K562 (cell line): ENCODE results near the gene PPFIA1. TPM values are rescaled to one million over a fixed set of nuclear protein-coding genes. Genes with fewer than 3 reads are reported as not detected.

Experiments used
- ATAC-seq: fragments of 200-7000 bp; cut with Tn5 transposase; 3 replicates; pipeline ENCODE4 v1.9.1; 2020; ENCODE audit warnings: moderate library complexity
- BruUV-seq: library from RNA; stranded (reverse); fragments of 400-500 nt; replicated peaks from 2 replicates; lab custom pipeline; 2021; lab: Mats Ljungman, UMichigan
- CTCF ChIA-PET: fragments of 300-600 bp; formaldehyde crosslinking; extraction: SDS; loops from one replicate; lab custom pipeline; 2021; ENCODE audit warnings: low intra/inter-chr PET ratio; lab: Yijun Ruan, JAX
- POLR2A ChIA-PET: fragments of 300-600, 350-650 bp; sonication (Branson Sonifier 250); formaldehyde crosslinking; extraction: SDS; loops from one replicate; lab custom pipeline; 2021; ENCODE audit warnings: antibody characterized with exemption, inconsistent platforms; lab: Yijun Ruan, JAX
- DNase-seq, 4 experiments: peaks; one replicate each; pipeline versions ENCODE4 v3.0.0 to v3.0.0-alpha.2; 2011 to 2018; ENCODE audit warnings: low spot score in 3 of 4, mixed read lengths in 3 of 4; ENCODE audit errors: extremely low read depth in 1 of 4
- FAIRE-seq: peaks from 2 replicates; lab custom pipeline; 2011; peaks lifted over from hg19 to GRCh38; lab: Jason Lieb, UNC
- H2AFZ ChIP-seq: 2 replicates; pipeline ENCODE4 v1.6.0; 2011; ENCODE audit warnings: low read depth, low read length, control low read depth, inconsistent platforms
- H3K27ac ChIP-seq: fragments of 200-600 bp; 3 replicates; pipeline ENCODE4 v1.8.0; 2011; ENCODE audit warnings: low read depth, mild to moderate bottlenecking, control low read depth, inconsistent platforms, low read length, moderate library complexity, mixed read lengths; ENCODE audit errors: extremely low read depth
- H3K27me3 ChIP-seq, 2 experiments: fragments of 300-600 bp in 1 of 2; 2 replicates in 1 of 2; 3 replicates in 1 of 2; pipeline versions ENCODE4 v1.6.0 to v1.8.0; 2011; ENCODE audit warnings: inconsistent platforms in 2 of 2, low read length in 2 of 2, mild to moderate bottlenecking in 1 of 2, mixed read lengths in 1 of 2, moderate library complexity in 1 of 2; ENCODE audit not compliant: control insufficient read depth in 2 of 2, insufficient read depth in 2 of 2
- H3K36me3 ChIP-seq: fragments of 300-600 bp; 3 replicates; pipeline ENCODE4 v1.8.0; 2011; ENCODE audit warnings: mild to moderate bottlenecking, low read length, inconsistent platforms; ENCODE audit not compliant: control insufficient read depth, insufficient read depth
- H3K4me1 ChIP-seq, 2 experiments: fragments of 200-600 bp in 1 of 2; replicated peaks in 1 of 2; 2 replicates in 1 of 2; 3 replicates in 1 of 2; pipeline versions ENCODE4 v1.5.1 to v1.8.0; 2011; ENCODE audit warnings: inconsistent platforms in 2 of 2, low read length in 2 of 2, mild to moderate bottlenecking in 1 of 2, mixed read lengths in 1 of 2, moderate library complexity in 1 of 2; ENCODE audit not compliant: control insufficient read depth in 2 of 2, insufficient read depth in 2 of 2
- H3K4me2 ChIP-seq: 2 replicates; pipeline ENCODE4 v1.6.1; 2011; ENCODE audit warnings: low read length, control low read depth, inconsistent platforms, mixed read lengths; ENCODE audit not compliant: insufficient read depth
- H3K4me3 ChIP-seq: fragments of 200-600 bp; sonication (generic), shearing (Covaris generic); 2 replicates; pipeline ENCODE4 v1.5.1; 2016; ENCODE audit warnings: control low read depth, inconsistent platforms
- H3K79me2 ChIP-seq: fragments of 200-600 bp; 3 replicates; pipeline ENCODE4 v1.8.0; 2011; ENCODE audit warnings: low read length, inconsistent platforms; ENCODE audit not compliant: control insufficient read depth, insufficient read depth
- H3K9ac ChIP-seq, 2 experiments: 2 replicates each; pipeline versions ENCODE4 v1.6.0 to v1.6.1; 2011; ENCODE audit warnings: low read depth in 2 of 2, low read length in 2 of 2, control low read depth in 1 of 2, inconsistent platforms in 1 of 2, mild to moderate bottlenecking in 1 of 2, mixed read lengths in 1 of 2; ENCODE audit not compliant: insufficient read depth in 1 of 2
- H3K9me1 ChIP-seq: one replicate; pipeline ENCODE4 v1.6.0; 2011; ENCODE audit warnings: inconsistent platforms, mild to moderate bottlenecking, low read length, moderate library complexity; ENCODE audit not compliant: control insufficient read depth, insufficient read depth
- H3K9me3 ChIP-seq: replicated peaks from 2 replicates; pipeline ENCODE4 v1.5.1; 2011; ENCODE audit warnings: low read depth, low read length, inconsistent platforms; ENCODE audit not compliant: control insufficient read depth, insufficient read depth
- H4K20me1 ChIP-seq: replicated peaks from 2 replicates; pipeline ENCODE4 v1.6.1; 2011; ENCODE audit warnings: low read length, inconsistent platforms, mixed read lengths; ENCODE audit not compliant: control insufficient read depth, insufficient read depth
- NFE2 ChIP-seq: IDR thresholded peaks from 2 replicates; pipeline ENCODE4 v1.6.1; 2014; ENCODE audit warnings: antibody characterized with exemption, low read depth
- POLR2G ChIP-seq: fragments of 200-400 bp; formaldehyde crosslinking; IDR thresholded peaks from 2 replicates; pipeline ENCODE4 v1.6.1; 2017; ENCODE audit warnings: low read depth, mild to moderate bottlenecking, antibody characterized with exemption, low read length, moderate library complexity
- RBM14 ChIP-seq: fragments of 200-400 bp; formaldehyde crosslinking; IDR thresholded peaks from 2 replicates; pipeline ENCODE4 v1.6.1; 2018; ENCODE audit warnings: low read depth, mild to moderate bottlenecking, low read length, moderate library complexity, borderline replicate concordance; ENCODE audit not compliant: insufficient read depth
- WGBS: fragments of 100-300 bp; shearing (Covaris generic); methylation state at CpG from one replicate; pipeline ENCODE4 v1.1.6; 2016; ENCODE audit warnings: low coverage, mixed read lengths; ENCODE audit not compliant: insufficient coverage; ENCODE audit errors: missing lambda C conversion rate; 5-methylcytosine and 5-hydroxymethylcytosine counted together
- in situ Hi-C: fragments of 300-500 bp; cut with MboI; formaldehyde crosslinking; loops from 4 replicates; pipeline ENCODE4 v1.15.0; 2018; ENCODE audit warnings: inconsistent platforms, mixed read lengths
- intact Hi-C: fragments of 100-400 bp; cut with micrococcal nuclease; formaldehyde crosslinking; loops from 2 replicates; pipeline ENCODE4 v1.14.2; 2022
- polyA plus RNA-seq, 8 experiments: library from polyadenylated mRNA; depleted of rRNA in 4 of 8; stranded (reverse) in 5 of 8; unstranded in 3 of 8; fragments of >200 nt; fragmentation: Nextera tagmentation in 2 of 8; fragmentation: Illumina TruSeq in 1 of 8; extraction: Ambion mirVana in 2 of 8; extraction: Trizol in 1 of 8; gene quantifications; 2 replicates each; pipeline versions ENCODE4 v1.2.1 to v1.2.3, GENCODE V29; 2011 to 2014; ENCODE audit warnings: inconsistent platforms in 1 of 8, missing spikeins in 1 of 8
- total RNA-seq, 7 experiments: library from RNA; depleted of rRNA in 6 of 7; stranded (reverse); fragments of >200 nt in 6 of 7; fragmentation: Illumina TruSeq in 2 of 7; extraction: Trizol in 2 of 7; gene quantifications; 2 replicates each; pipeline versions ENCODE4 v1.2.1 to v1.2.3, GENCODE V29; 2011 to 2021; ENCODE audit warnings: low replicate concordance in 1 of 7

The PPFIA1 gene
- total and polyA plus RNA-seq, 9 of the 15 experiments (the other 6 are each of a cell fraction or from before 2014, with no cell fraction given), result 9.9 to 41.5 (median 28.5) TPM

GRCh38 chr11:70414341-70415100 lies 144.0 kb downstream of the PPFIA1 start:
- Histone ChIP-seq H2AFZ (no peak overlapping the region), H3K4me3 (no peak overlapping the region), H3K79me2 (no peaks in the 10 kb centered on the region), H3K36me3 (peaks cover 88% of the 10 kb centered on the region), H4K20me1 (no peaks in the 10 kb centered on the region), H3K4me2 (no peak overlapping the region), H3K9me1 (peaks cover 4% of the 10 kb centered on the region), H3K4me1 (peaks cover 7 to 9% of the 10 kb centered on the region in 2 experiments; a peak in 4 of 5 replicates), H3K9me3 (no peaks in the 10 kb centered on the region), H3K9ac (no peak overlapping the region), H3K27me3 (no peaks in the 10 kb centered on the region), H3K27ac (no peak overlapping the region)
- 94% methylated on average over 20 of the region's 28 CpGs for WGBS
- ATAC-seq (no peak), FAIRE-seq (no peak), DNase-seq (no peak)
- ChIA-PET POLR2A (interaction anchor here (0.6 to 0.8 kb wide), 2 partner anchors 15 to 155 kb away, joined by 4 read pairs; no protein-coding TSS in a partner anchor), CTCF (no interaction called here)
- intact Hi-C loops (no loop called here), in situ Hi-C loops (no loop called here)
- no TSS peak for BruUV-seq
- peak; percentile 28; the same call in 1 of the 2 replicates for TF ChIP-seq POLR2G
- no peak for TF ChIP-seq RBM14

- Histone ChIP-seq H4K20me1 (no peaks in the 10 kb centered on the region), H2AFZ (no peak overlapping the region), H3K9me1 (no peaks in the 10 kb centered on the region), H3K9ac (no peak overlapping the region), H3K27me3 (no peaks in the 10 kb centered on the region), H3K27ac (no peak overlapping the region), H3K9me3 (no peaks in the 10 kb centered on the region), H3K4me1 (peaks cover 10 to 13% of the 10 kb centered on the region in 2 experiments; a peak in 4 of 5 replicates), H3K36me3 (peaks cover 83% of the 10 kb centered on the region), H3K4me3 (no peak overlapping the region), H3K4me2 (no peak overlapping the region), H3K79me2 (peaks cover under 1% of the 10 kb centered on the region; the same call in 1 of the 3 replicates)
- DNase-seq (no peak), FAIRE-seq (no peak), ATAC-seq (no peak)
- in situ Hi-C loops, result no loop called here
- intact Hi-C loops, result no loop called here
- ChIA-PET CTCF (no interaction called here), POLR2A (interaction anchor here (0.7 to 1.1 kb wide), 2 partner anchors 11 to 51 kb away, joined by 3 to 6 read pairs; no protein-coding TSS in a partner anchor)
- BruUV-seq, result no TSS peak
- WGBS, result 85% methylated on average over 10 of the region's 10 CpGs
- no peak for TF ChIP-seq NFE2
These were observed 144.7 kb downstream of the PPFIA1 start for GRCh38 chr11:70415191-70415590.
